Progenitor cell of endocrine pancreas (in vitro differentiated cells): ENCODE measurements around the gene DEK. TPM values are rescaled to one million over a fixed set of nuclear protein-coding genes. Genes with fewer than 3 reads are reported as not detected.

Experiments
- DNase-seq: peaks from one replicate; pipeline ENCODE4 v3.0.0; 2021; ENCODE audit warnings: low spot score; ENCODE audit not compliant: unreplicated experiment
- H3K27ac Mint-ChIP-seq: 2 replicates; pipeline ENCODE4 v1.8.0; 2021; ENCODE audit warnings: mild to moderate bottlenecking, moderate library complexity, mixed read lengths
- H3K27me3 Mint-ChIP-seq: 2 replicates; pipeline ENCODE4 v1.8.0; 2021; ENCODE audit warnings: mixed read lengths
- H3K36me3 Mint-ChIP-seq: 2 replicates; pipeline ENCODE4 v1.8.0; 2022; ENCODE audit warnings: mixed read lengths; ENCODE audit not compliant: insufficient read depth
- H3K4me1 Mint-ChIP-seq: 2 replicates; pipeline ENCODE4 v1.8.0; 2021; ENCODE audit warnings: low read depth, mixed read lengths
- H3K4me3 Mint-ChIP-seq: 2 replicates; pipeline ENCODE4 v1.8.0; 2021; ENCODE audit warnings: low read depth, mild to moderate bottlenecking, moderate library complexity, mixed read lengths
- H3K9me3 Mint-ChIP-seq: 2 replicates; pipeline ENCODE4 v1.8.0; 2021; ENCODE audit warnings: low read depth, mixed read lengths
- total RNA-seq: library from RNA; stranded (reverse); gene quantifications from 2 replicates; pipeline ENCODE4 v1.2.1, GENCODE V29; 2021
- TF ChIP-seq, protein P1 (sequence below): fragments of 200-600 bp; sonication (generic); IDR thresholded peaks from one replicate; pipeline ENCODE4 v1.5.0; 2021; ENCODE audit warnings: antibody characterized with exemption, mild to moderate bottlenecking; ENCODE audit not compliant: unreplicated experiment

The DEK gene
- total RNA-seq, 1 donor from 2014 or later: 120 TPM

- no peak overlapping the region for H3K4me3 Mint-ChIP-seq
- TF ChIP-seq, protein P1, sequence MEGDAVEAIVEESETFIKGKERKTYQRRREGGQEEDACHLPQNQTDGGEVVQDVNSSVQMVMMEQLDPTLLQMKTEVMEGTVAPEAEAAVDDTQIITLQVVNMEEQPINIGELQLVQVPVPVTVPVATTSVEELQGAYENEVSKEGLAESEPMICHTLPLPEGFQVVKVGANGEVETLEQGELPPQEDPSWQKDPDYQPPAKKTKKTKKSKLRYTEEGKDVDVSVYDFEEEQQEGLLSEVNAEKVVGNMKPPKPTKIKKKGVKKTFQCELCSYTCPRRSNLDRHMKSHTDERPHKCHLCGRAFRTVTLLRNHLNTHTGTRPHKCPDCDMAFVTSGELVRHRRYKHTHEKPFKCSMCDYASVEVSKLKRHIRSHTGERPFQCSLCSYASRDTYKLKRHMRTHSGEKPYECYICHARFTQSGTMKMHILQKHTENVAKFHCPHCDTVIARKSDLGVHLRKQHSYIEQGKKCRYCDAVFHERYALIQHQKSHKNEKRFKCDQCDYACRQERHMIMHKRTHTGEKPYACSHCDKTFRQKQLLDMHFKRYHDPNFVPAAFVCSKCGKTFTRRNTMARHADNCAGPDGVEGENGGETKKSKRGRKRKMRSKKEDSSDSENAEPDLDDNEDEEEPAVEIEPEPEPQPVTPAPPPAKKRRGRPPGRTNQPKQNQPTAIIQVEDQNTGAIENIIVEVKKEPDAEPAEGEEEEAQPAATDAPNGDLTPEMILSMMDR: no peak
- H3K27me3 Mint-ChIP-seq: no peaks in the 10 kb centered on the region
- H3K4me1 Mint-ChIP-seq: peaks cover 7% of the 10 kb centered on the region
- no peak overlapping the region for H3K27ac Mint-ChIP-seq
- H3K9me3 Mint-ChIP-seq: no peaks in the 10 kb centered on the region
- DNase-seq: no peak
- peaks cover 24% of the 10 kb centered on the region for H3K36me3 Mint-ChIP-seq
These were observed 15.6 kb downstream of the DEK start for GRCh38 chr6:18248698-18249097.

DNA sequence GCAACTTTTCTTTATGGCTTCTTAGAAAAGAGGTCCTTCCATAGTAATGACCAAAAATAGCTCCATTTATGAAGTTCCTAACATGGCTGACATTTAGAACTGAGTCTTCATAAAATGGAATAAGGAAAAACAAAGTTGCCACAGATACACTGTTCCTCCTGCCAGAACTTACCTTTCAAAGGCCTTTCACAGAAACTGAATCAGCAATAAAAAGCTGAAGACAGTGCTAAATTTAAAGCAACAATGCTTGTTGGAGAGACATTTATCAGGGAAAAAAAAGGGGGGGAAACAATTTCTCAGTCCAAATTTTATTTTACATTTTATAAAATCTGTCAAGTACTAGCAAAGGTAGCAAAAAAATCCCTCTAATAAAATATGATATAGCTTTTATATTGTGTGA is 17.3 kb downstream of the DEK start:
- no peak for DNase-seq
- Mint-ChIP-seq H3K27me3 (no peaks in the 10 kb centered on the region), H3K9me3 (no peaks in the 10 kb centered on the region), H3K27ac (no peak overlapping the region), H3K36me3 (peaks cover 27% of the 10 kb centered on the region), H3K4me3 (no peak overlapping the region), H3K4me1 (peaks cover 2% of the 10 kb centered on the region)
- TF ChIP-seq, protein P1: no peak

GRCh38 chr6:18246205-18246604 is 18.1 kb downstream of the DEK start:
- Mint-ChIP-seq H3K4me3 (no peak overlapping the region), H3K27me3 (no peaks in the 10 kb centered on the region), H3K27ac (no peak overlapping the region), H3K4me1 (no peaks in the 10 kb centered on the region), H3K9me3 (no peaks in the 10 kb centered on the region), H3K36me3 (peaks cover 26% of the 10 kb centered on the region)
- TF ChIP-seq, protein P1: no peak
- DNase-seq: no peak

GRCh38 chr6:18245642-18246041 is 18.7 kb downstream of the DEK start:
- TF ChIP-seq, protein P1: no peak
- Mint-ChIP-seq H3K36me3 (peaks cover 29% of the 10 kb centered on the region), H3K27me3 (no peaks in the 10 kb centered on the region), H3K4me1 (no peaks in the 10 kb centered on the region), H3K9me3 (no peaks in the 10 kb centered on the region), H3K4me3 (no peak overlapping the region), H3K27ac (no peak overlapping the region)
- DNase-seq: no peak

- no peak for DNase-seq
- Mint-ChIP-seq H3K36me3 (peaks cover 29% of the 10 kb centered on the region), H3K27me3 (no peaks in the 10 kb centered on the region), H3K4me1 (no peaks in the 10 kb centered on the region), H3K4me3 (no peak overlapping the region), H3K9me3 (no peaks in the 10 kb centered on the region), H3K27ac (no peak overlapping the region)
- TF ChIP-seq, protein P1: no peak
These were observed 19.3 kb downstream of the DEK start for GRCh38 chr6:18245079-18245478.
